ENCODE results near the gene ATG13. TPM values are rescaled to one million over a fixed set of nuclear protein-coding genes. Genes with fewer than 3 reads are reported as not detected.
"Not testable (repeated sequence)": the region's sequence is repeated elsewhere in the genome, so short reads cannot be mapped to it uniquely, and the experiment has no call there.

ATG13 gene
- total RNA-seq, 4 donors from 2014 or later, result 33.4 to 76.0 (median 67.0) TPM

- Histone ChIP-seq H3K27ac (peak overlapping the region; percentile 84 to 100 (median 98)), H3K27me3 (no peaks in the 10 kb centered on the region), H3K4me3 (no peak overlapping the region), H3K9me3 (no peaks in the 10 kb centered on the region), H3K4me1 (peaks cover 20 to 46% of the 10 kb centered on the region in 2 donors), H3K36me3 (peaks cover 0 to 9% of the 10 kb centered on the region in 2 donors)
- ATAC-seq (peak; percentile 76 to 78), DNase-seq (peak; percentile 63 to 79)
- TF ChIP-seq, protein P1, sequence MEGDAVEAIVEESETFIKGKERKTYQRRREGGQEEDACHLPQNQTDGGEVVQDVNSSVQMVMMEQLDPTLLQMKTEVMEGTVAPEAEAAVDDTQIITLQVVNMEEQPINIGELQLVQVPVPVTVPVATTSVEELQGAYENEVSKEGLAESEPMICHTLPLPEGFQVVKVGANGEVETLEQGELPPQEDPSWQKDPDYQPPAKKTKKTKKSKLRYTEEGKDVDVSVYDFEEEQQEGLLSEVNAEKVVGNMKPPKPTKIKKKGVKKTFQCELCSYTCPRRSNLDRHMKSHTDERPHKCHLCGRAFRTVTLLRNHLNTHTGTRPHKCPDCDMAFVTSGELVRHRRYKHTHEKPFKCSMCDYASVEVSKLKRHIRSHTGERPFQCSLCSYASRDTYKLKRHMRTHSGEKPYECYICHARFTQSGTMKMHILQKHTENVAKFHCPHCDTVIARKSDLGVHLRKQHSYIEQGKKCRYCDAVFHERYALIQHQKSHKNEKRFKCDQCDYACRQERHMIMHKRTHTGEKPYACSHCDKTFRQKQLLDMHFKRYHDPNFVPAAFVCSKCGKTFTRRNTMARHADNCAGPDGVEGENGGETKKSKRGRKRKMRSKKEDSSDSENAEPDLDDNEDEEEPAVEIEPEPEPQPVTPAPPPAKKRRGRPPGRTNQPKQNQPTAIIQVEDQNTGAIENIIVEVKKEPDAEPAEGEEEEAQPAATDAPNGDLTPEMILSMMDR (IDR thresholded peaks at IDR 0.05 in 4 of 5, conservative IDR thresholded peaks at IDR 0.05 in 1 of 5), result no peak
- TF ChIP-seq POLR2A (IDR thresholded peaks at IDR 0.05), result no peak
- in situ Hi-C loops (cut with MboI; ENCODE audit: low sequenced_read_pairs in 4 of 4) (no loop called here), intact Hi-C loops (cut with DNase I; ENCODE audit: low total_unique reads) (loop anchor here (2.0 kb wide), 2 partner anchors 37 to 49 kb away; no protein-coding TSS in a partner anchor)
Measured at GRCh38 chr11:46711303-46711702, 94.0 kb downstream of the ATG13 start.

DNA sequence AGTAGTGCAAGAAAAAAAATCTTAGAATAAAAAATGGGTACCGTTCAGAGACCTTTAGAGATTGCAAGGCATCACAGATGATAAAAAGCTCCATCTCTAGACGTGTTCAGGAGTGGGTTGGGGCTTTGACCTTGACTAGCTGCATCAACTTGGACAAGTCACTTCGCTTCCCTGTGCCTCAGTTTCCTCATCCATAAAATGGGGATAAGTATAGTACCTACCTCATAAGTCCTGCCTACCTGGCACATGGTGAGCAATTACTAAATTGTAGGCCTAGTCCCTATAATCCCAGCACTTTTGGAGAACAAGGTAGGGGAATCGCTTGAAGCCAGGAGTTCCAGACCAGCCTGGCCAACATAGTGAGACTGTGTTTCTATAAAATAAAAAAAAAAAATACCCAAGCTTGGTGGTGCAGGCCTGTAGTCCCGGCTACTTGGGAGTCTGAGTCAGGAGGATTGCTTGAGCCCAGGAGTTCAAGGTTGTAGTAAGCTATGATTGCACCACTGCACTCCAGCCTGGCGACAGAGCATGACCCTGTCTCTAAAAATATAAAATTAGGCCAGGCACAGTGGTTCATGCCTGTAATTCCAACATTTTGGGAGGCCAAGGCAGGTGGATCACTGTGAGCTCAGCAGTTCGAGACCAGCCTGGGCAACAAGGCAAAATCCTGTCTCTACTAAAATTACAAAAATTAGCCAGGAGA, 95.7 kb downstream of the ATG13 start:
- Histone ChIP-seq H3K36me3 (no peaks in the 10 kb centered on the region), H3K4me3 (no peak overlapping the region), H3K4me1 (peaks cover 20 to 46% of the 10 kb centered on the region in 2 donors), H3K27me3 (no peaks in the 10 kb centered on the region), H3K27ac (peak overlapping the region; percentile 84 to 100 (median 98)), H3K9me3 (no peaks in the 10 kb centered on the region)
- TF ChIP-seq POLR2A (IDR thresholded peaks at IDR 0.05), result no peak
- TF ChIP-seq, protein P1 (IDR thresholded peaks at IDR 0.05 in 4 of 5, conservative IDR thresholded peaks at IDR 0.05 in 1 of 5), result no peak
- in situ Hi-C loops (cut with MboI; ENCODE audit: low sequenced_read_pairs in 4 of 4), result no loop called here
- DNase-seq (no peak), ATAC-seq (no peak)
- intact Hi-C loops (cut with DNase I; ENCODE audit: low total_unique reads), result no loop called here

GRCh38 chr11:46717825-46718154, 100.4 kb downstream of the ATG13 start:
- H3K27ac ChIP-seq; DNase-seq; H3K36me3 ChIP-seq; H3K4me3 ChIP-seq; in situ Hi-C loops (cut with MboI; ENCODE audit: low sequenced_read_pairs in 4 of 4); H3K27me3 ChIP-seq; ATAC-seq; H3K9me3 ChIP-seq; intact Hi-C loops (cut with DNase I; ENCODE audit: low total_unique reads): not testable (repeated sequence)
- peaks cover 4 to 21% of the 10 kb centered on the region in 2 donors for H3K4me1 ChIP-seq

- in situ Hi-C loops (cut with MboI; ENCODE audit: low sequenced_read_pairs in 4 of 4) (no loop called here), intact Hi-C loops (cut with DNase I; ENCODE audit: low total_unique reads) (no loop called here)
- DNase-seq (no peak), ATAC-seq (no peak)
- TF ChIP-seq, protein P1 (IDR thresholded peaks at IDR 0.05 in 4 of 5, conservative IDR thresholded peaks at IDR 0.05 in 1 of 5), result no peak
- no peak for TF ChIP-seq POLR2A (IDR thresholded peaks at IDR 0.05)
- H3K4me3 ChIP-seq, result no peak overlapping the region
- no peaks in the 10 kb centered on the region for H3K27me3 ChIP-seq
- no peaks in the 10 kb centered on the region for H3K36me3 ChIP-seq
- H3K4me1 ChIP-seq, result peaks cover 2 to 15% of the 10 kb centered on the region in 2 donors
- no peak overlapping the region for H3K27ac ChIP-seq
- H3K9me3 ChIP-seq, result no peaks in the 10 kb centered on the region
Measured at GRCh38 chr11:46718155-46719019, 101.0 kb downstream of the ATG13 start.

GRCh38 chr11:46719048-46719542, 101.7 kb downstream of the ATG13 start, which contains the start of gene F2:
TSS of gene F2 (plus strand) at chr11:46719213. CDS start at chr11:46719236, 23 bp downstream.
- in situ Hi-C loops (cut with MboI; ENCODE audit: low sequenced_read_pairs in 4 of 4), result no loop called here
- no peak for ATAC-seq

More at GRCh38 chr11:46719048-46719542, 101.7 kb downstream of the ATG13 start, which contains the start of gene F2:
- H3K27ac ChIP-seq, result no peak within 1 kb of the TSS
- DNase-seq, result no peak
- no peaks in the 10 kb centered on the region for H3K36me3 ChIP-seq
- H3K4me1 ChIP-seq, result peaks cover 0 to 10% of the 10 kb centered on the region in 2 donors
- no peaks in the 10 kb centered on the region for H3K27me3 ChIP-seq
- TF ChIP-seq POLR2A (IDR thresholded peaks at IDR 0.05), result no peak
- TF ChIP-seq, protein P1 (IDR thresholded peaks at IDR 0.05 in 4 of 5, conservative IDR thresholded peaks at IDR 0.05 in 1 of 5), result no peak
- H3K4me3 ChIP-seq, result no peak within 1 kb of the TSS
- intact Hi-C loops (cut with DNase I; ENCODE audit: low total_unique reads), result no loop called here
- no peaks in the 10 kb centered on the region for H3K9me3 ChIP-seq

Measured in gastrocnemius medialis (tissue), 4 donors.